ENCODE results near the gene RPSA. TPM values are rescaled to one million over a fixed set of nuclear protein-coding genes. Genes with fewer than 3 reads are reported as not detected.

RPSA gene
- total RNA-seq, 4 donors from 2014 or later = 490 to 861 (median 825) TPM

DNA sequence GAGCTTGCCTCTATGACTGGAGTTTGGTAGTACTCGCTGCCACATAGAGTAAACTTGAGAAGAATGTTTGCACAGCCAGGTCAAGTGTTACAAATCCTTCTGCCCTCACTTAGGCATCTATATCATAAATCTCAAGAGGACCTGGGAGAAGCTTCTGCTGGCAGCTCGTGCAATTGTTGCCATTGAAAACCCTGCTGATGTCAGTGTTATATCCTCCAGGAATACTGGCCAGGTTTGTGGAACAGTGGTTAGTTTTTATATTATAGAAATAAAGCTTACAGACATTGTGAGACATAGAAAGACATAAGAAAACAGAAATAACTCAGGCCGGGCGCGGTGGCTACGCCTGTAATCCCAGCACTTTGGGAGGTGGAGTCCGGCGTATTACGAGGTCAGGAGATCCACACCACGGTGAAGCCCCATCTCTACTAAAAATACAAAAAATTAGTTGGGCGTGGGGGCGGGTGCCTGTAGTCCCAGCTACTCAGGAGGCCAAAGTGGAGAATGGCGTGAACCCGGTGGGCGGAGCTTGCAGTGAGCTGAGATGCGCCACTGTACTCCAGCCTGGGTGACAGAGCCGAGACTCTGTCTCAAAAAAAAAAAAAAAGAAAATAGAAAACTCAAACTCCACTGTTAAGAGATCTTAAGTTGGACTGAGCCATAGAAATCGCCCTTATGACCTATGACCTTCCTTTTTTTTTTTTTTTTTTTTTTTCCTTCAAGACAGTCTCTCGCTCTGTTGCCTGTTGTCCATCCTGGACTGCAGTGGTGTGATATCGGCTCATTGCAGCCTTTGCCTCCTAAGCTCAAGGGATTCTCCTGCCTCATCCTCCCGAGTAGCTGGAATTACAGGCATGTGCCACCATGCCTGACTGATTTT is 2.2 kb downstream of the RPSA start:
- TF ChIP-seq, protein P1, sequence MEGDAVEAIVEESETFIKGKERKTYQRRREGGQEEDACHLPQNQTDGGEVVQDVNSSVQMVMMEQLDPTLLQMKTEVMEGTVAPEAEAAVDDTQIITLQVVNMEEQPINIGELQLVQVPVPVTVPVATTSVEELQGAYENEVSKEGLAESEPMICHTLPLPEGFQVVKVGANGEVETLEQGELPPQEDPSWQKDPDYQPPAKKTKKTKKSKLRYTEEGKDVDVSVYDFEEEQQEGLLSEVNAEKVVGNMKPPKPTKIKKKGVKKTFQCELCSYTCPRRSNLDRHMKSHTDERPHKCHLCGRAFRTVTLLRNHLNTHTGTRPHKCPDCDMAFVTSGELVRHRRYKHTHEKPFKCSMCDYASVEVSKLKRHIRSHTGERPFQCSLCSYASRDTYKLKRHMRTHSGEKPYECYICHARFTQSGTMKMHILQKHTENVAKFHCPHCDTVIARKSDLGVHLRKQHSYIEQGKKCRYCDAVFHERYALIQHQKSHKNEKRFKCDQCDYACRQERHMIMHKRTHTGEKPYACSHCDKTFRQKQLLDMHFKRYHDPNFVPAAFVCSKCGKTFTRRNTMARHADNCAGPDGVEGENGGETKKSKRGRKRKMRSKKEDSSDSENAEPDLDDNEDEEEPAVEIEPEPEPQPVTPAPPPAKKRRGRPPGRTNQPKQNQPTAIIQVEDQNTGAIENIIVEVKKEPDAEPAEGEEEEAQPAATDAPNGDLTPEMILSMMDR (IDR thresholded peaks at IDR 0.05; ENCODE audit: low read depth) = no peak

DNA sequence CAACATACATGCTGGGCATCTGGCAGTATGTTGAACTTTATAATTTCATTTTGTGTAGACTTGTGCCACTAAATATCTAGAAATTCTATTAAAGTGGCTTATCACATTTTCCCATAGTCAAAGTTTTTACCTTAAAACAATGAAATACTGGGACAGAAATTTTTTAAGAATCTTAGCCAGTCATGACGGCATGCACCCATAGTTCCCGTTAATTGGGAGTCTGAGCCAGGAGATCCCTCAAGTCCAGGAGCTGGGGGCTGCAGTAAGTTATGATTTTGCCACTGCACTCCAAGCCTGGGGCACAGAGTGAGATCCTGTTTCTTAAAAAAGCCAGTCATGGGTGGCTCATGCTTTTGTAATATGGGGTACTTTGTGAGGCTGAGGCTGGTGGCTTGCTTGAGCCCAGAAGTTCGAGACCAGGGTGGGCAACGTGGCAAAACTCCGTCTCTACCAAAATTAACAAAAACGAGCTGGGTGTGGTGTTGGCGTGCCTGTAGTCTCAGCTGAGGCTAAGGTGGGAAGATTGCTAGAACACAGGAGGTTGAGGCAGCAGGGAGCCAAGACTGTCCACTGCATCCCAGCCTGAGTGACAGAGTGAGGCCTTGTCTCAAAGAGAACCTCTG is 3.1 kb downstream of the RPSA start:
- TF ChIP-seq, protein P1 (IDR thresholded peaks at IDR 0.05; ENCODE audit: low read depth) = no peak

DNA sequence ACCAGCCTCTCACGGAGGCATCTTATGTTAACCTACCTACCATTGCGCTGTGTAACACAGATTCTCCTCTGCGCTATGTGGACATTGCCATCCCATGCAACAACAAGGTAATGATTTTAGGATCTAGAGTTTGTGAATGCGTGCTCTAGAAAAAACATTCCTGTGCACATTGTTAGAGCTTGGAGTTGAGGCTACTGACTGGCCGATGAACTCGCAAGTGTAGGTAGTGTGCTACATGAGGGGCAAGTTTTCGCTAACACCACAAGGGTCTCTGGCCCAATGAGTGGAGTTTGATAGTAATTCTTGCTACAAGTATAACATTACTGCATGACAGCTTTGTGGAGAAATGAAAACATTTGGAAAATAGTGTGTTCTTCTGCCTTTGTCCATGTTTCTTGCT is 4.4 kb downstream of the RPSA start:
- TF ChIP-seq, protein P1 (IDR thresholded peaks at IDR 0.05; ENCODE audit: low read depth) = no peak

DNA sequence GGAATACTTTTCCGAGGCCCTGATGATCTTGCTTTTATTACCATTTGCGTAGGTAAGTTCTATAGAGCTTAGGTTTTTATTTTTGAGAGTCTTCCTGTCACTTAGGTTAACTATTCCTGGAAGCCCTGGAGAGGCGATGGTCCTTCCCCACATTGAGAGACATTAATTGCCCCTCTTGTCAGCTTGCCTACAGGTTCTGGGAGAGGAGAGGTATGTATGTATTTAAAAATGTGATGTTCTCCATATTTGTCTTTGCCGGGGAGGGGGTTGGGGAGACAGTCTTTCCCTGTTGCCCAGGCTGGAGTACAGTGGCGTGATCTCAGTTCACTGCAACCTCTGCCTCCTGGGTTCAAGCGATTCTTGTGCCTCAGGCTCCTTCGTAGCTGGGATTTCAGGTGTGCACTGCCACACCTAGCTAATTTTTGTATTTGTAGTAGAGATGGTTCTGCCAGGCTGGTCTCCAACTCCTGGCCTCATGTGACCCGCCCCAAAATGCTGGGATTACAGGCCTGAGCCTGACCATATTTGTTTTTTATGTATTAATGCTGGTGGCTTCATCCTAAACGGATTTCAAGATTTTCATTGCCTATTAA is 6.2 kb downstream of the RPSA start:
- TF ChIP-seq, protein P1 (IDR thresholded peaks at IDR 0.05; ENCODE audit: low read depth) = no peak

DNA sequence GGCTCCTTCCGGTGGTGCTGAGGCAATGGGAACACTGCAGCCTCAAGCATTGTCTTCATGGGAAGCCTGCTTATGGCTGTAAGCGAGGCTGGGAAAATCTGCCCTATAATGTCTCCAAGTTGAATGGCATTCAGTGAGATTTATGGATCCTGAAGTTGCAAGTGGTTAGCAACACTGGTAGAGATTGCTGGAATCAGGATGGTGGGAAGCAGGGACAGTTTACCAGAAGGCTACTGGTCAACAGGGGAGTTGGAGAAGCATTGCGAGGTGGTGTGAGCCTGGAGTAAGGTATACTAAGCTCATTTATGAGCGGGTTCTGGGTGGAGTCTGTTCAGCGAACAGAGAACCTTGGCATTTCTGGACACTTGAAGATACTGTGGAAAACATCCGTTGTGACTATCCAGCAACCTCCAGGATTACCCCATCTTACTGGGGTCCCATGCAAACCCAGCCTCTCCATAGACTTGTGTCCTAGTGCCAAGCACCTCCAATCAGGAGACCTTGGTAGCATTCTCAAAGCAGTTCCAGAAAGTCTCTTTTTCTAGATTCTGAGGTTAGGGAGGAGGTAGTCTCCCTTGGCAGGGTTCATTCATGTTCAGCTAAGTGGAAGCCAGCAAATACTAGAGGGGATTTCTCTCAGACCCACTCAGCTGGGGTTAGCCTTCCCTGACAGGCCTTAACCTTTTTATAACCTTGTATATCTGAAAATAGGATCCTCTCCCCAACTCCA is 7.3 kb downstream of the RPSA start:
- TF ChIP-seq, protein P1 (IDR thresholded peaks at IDR 0.05; ENCODE audit: low read depth) = no peak

DNA sequence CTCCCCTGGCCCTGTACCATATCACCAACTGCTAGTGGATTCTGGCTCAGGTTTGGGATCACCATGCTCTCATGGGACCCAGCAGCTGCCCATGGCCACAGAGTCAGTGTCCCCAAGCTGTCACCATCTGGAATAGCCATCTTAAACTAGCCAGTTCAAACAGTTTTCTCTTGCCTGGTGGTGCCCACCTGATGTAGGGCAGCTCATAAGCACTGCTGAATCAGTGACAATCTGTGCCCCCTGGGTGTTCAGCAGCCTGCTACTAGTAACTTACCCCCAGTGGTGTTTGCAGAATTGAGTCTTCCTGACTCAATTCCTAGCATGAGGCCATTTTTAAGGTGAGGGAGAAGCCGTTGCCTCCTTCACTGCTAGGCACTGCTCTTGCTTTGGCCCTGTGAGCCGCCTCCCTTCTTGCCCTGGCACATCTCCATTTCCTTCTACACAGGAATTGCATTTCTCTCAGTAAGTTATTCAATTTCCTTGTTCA is 7.9 kb downstream of the RPSA start:
- TF ChIP-seq, protein P1 (IDR thresholded peaks at IDR 0.05; ENCODE audit: low read depth) = no peak
